Neutrophil (primary cell): ENCODE measurements around the gene EDEM1.

Source experiments
- H3K27ac ChIP-seq: fragments of 200-600 bp; sonication (generic); 2 replicates; pipeline ENCODE4 v1.5.1; 2016; ENCODE audit warnings: mild to moderate bottlenecking, moderate library complexity
- H3K27me3 ChIP-seq: fragments of 200-600 bp; sonication (generic); 2 replicates; pipeline ENCODE4 v1.6.0; 2016; ENCODE audit warnings: mild to moderate bottlenecking
- H3K36me3 ChIP-seq: fragments of 200-600 bp; sonication (generic); 2 replicates; pipeline ENCODE4 v1.5.1; 2017
- H3K4me1 ChIP-seq, 2 experiments: fragments of 200-600 bp in 1 of 2; sonication (generic) in 1 of 2; 1 replicate in 1 of 2; 2 replicates in 1 of 2; pipeline versions ENCODE4 v1.5.1 to v1.6.1; 2013 to 2016; ENCODE audit warnings: low read depth in 1 of 2, low read length in 1 of 2, mild to moderate bottlenecking in 1 of 2, moderate library complexity in 1 of 2; ENCODE audit not compliant: control insufficient read depth in 1 of 2, insufficient read depth in 1 of 2
- H3K4me3 ChIP-seq, 2 experiments: fragments of 200-600 bp in 1 of 2; sonication (generic) in 1 of 2; 1 replicate in 1 of 2; 2 replicates in 1 of 2; pipeline ENCODE4 v1.5.1; 2013 to 2016; ENCODE audit warnings: low read depth in 1 of 2, low read length in 1 of 2, mild to moderate bottlenecking in 1 of 2, moderate library complexity in 1 of 2
- H3K9me3 ChIP-seq: fragments of 200-600 bp; sonication (generic); 2 replicates; pipeline ENCODE4 v1.5.1; 2016
- TF ChIP-seq, protein P1 (sequence below): fragments of 200-600 bp; sonication (generic); IDR thresholded peaks from 2 replicates; pipeline ENCODE4 v1.5.1; 2016; ENCODE audit warnings: antibody characterized with exemption

EDEM1 gene

DNA sequence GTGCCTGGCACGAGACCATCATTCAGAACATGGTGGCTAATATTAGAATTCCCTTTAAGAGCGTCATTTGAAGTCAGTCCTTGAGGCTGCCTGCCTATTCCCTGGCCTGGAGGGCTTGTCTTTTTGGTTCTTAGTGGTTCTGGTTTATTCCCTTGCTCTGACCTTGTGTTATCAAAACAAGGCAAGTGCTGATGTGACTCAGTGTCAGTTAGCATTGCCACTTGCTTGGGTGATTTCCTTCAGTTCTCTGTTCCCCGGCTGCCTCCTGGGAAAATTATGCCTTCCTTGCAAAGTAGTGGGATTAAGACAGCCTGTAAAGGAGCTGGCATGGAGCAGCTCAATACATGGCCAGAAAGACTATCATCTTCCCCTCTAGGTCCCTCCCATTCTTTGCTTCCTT lies 64.6 kb downstream of the EDEM1 start:
- Histone ChIP-seq H3K4me3 (no peak overlapping the region), H3K4me1 (no peaks in the 10 kb centered on the region), H3K27me3 (no peaks in the 10 kb centered on the region), H3K27ac (no peak overlapping the region), H3K9me3 (no peaks in the 10 kb centered on the region), H3K36me3 (no peaks in the 10 kb centered on the region)
- TF ChIP-seq, protein P1, sequence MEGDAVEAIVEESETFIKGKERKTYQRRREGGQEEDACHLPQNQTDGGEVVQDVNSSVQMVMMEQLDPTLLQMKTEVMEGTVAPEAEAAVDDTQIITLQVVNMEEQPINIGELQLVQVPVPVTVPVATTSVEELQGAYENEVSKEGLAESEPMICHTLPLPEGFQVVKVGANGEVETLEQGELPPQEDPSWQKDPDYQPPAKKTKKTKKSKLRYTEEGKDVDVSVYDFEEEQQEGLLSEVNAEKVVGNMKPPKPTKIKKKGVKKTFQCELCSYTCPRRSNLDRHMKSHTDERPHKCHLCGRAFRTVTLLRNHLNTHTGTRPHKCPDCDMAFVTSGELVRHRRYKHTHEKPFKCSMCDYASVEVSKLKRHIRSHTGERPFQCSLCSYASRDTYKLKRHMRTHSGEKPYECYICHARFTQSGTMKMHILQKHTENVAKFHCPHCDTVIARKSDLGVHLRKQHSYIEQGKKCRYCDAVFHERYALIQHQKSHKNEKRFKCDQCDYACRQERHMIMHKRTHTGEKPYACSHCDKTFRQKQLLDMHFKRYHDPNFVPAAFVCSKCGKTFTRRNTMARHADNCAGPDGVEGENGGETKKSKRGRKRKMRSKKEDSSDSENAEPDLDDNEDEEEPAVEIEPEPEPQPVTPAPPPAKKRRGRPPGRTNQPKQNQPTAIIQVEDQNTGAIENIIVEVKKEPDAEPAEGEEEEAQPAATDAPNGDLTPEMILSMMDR: no peak

DNA sequence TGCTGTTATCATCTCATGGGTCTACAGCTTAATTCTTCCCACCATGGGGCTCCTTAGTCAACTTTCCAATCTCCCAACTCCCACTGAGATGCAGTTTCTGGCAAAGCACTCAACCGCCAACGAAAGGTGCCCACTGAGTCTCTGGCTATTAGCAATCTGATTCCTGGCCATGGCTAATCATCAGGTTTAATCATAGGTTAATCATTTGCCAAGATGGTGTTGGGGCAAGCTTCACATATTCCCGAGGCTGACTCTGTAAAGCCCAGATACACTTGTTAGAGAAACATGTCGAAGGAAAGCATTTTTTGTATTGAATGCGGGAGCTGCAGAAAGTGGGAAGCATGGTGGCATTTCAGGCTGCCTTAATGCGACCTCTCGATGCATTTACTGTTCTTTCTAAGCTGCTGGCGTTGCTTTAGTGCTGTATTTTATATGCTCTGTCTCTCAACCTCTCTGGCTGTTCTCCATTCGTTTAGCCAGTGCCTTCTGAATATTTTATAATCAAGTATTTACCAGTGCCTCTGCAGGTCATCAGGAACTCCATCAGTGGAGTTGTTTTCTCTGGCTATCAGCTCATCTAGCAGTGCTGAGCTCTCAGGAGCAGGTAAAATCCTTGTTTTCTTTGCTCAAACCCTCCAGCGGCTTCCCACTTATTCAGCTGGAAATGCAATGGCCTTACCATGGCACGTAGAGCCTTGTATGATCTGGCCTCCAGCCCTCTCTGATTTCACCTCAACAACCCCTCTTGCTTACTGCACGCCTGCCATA lies 67.0 kb downstream of the EDEM1 start:
- H3K4me1 ChIP-seq: no peaks in the 10 kb centered on the region
- H3K4me3 ChIP-seq: no peak overlapping the region
- H3K27me3 ChIP-seq: no peaks in the 10 kb centered on the region
- H3K27ac ChIP-seq: no peak overlapping the region
- no peaks in the 10 kb centered on the region for H3K36me3 ChIP-seq
- TF ChIP-seq, protein P1: no peak
- H3K9me3 ChIP-seq: no peaks in the 10 kb centered on the region

GRCh38 chr3:5255404-5256344 lies 68.2 kb downstream of the EDEM1 start:
- H3K9me3 ChIP-seq: no peaks in the 10 kb centered on the region
- TF ChIP-seq, protein P1: no peak
- no peaks in the 10 kb centered on the region for H3K36me3 ChIP-seq
- no peak overlapping the region for H3K27ac ChIP-seq
- peaks cover 0 to 5% of the 10 kb centered on the region in 2 experiments for H3K4me1 ChIP-seq
- H3K27me3 ChIP-seq: no peaks in the 10 kb centered on the region
- H3K4me3 ChIP-seq: no peak overlapping the region

GRCh38 chr3:5258526-5258925 lies 71.0 kb downstream of the EDEM1 start:
- Histone ChIP-seq H3K27ac (no peak overlapping the region), H3K4me1 (peaks cover 0 to 7% of the 10 kb centered on the region in 2 experiments), H3K9me3 (no peaks in the 10 kb centered on the region), H3K4me3 (no peak overlapping the region), H3K27me3 (no peaks in the 10 kb centered on the region), H3K36me3 (no peaks in the 10 kb centered on the region)
- TF ChIP-seq, protein P1: no peak

DNA sequence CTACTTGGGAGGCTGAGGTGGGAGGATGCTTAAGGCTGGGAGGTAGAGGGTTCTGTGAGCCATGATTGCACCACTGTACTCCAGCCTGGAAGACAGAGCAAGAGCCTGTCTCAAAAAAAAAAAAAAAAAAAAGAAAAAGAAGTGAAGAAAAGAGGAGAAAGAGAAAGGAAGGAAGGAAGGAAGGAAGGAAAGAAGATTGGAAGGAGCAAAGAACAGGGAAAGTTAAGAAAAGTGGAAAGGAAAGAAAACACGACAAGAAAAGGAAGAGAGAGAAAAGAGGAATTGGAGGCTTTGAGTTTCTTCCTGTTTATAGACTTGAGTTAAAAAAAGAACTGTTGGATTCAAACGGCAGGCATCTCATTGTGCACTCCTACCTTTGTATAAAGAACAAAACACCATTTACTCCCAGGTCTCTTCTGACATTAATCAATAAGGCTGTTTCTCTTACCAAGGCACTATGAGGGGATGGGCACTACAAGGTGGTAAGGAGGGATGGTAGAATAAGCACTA lies 73.5 kb downstream of the EDEM1 start:
- TF ChIP-seq, protein P1: no peak
- peaks cover 0 to 7% of the 10 kb centered on the region in 2 experiments for H3K4me1 ChIP-seq
- H3K27ac ChIP-seq: peak overlapping the region; percentile 1
- H3K36me3 ChIP-seq: no peaks in the 10 kb centered on the region
- no peaks in the 10 kb centered on the region for H3K27me3 ChIP-seq
- H3K4me3 ChIP-seq: no peak overlapping the region
- no peaks in the 10 kb centered on the region for H3K9me3 ChIP-seq
